GM10266 (cell line): Measurements from ENCODE around the gene GPR25.

Experiments used
- DNase-seq: peaks from one replicate; pipeline ENCODE4 v3.0.0; 2012; ENCODE audit errors: extremely low spot score
- TF ChIP-seq, protein P1 (sequence below): IDR thresholded peaks from 2 replicates; pipeline ENCODE4 v1.5.1; 2012; ENCODE audit warnings: mild to moderate bottlenecking, low read depth; ENCODE audit not compliant: control insufficient read depth, insufficient read depth; ENCODE audit errors: missing control alignments

Gene GPR25

DNA sequence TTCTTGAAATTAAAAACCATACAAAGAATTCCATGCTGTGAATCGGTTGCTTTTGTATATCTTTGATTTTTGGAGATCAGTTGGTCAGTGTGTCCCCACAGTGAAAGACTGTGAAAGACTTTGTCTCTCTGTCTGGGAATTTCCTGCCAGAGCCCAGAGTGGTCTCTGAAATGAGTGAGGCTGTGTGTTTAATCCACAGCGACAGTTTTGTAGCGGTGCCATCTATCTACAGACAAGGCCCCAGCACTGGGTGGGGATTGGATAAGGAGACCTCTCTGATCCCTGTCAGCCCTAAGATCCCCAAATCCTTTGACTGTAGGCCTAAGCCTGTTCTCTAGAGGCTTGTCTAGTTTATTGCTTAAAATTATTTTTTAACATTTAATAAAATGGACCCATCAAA lies 10.3 kb downstream of the GPR25 start:
- TF ChIP-seq, protein P1, sequence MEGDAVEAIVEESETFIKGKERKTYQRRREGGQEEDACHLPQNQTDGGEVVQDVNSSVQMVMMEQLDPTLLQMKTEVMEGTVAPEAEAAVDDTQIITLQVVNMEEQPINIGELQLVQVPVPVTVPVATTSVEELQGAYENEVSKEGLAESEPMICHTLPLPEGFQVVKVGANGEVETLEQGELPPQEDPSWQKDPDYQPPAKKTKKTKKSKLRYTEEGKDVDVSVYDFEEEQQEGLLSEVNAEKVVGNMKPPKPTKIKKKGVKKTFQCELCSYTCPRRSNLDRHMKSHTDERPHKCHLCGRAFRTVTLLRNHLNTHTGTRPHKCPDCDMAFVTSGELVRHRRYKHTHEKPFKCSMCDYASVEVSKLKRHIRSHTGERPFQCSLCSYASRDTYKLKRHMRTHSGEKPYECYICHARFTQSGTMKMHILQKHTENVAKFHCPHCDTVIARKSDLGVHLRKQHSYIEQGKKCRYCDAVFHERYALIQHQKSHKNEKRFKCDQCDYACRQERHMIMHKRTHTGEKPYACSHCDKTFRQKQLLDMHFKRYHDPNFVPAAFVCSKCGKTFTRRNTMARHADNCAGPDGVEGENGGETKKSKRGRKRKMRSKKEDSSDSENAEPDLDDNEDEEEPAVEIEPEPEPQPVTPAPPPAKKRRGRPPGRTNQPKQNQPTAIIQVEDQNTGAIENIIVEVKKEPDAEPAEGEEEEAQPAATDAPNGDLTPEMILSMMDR = no peak
- no peak for DNase-seq

- TF ChIP-seq, protein P1 = peak; percentile 1
- DNase-seq = no peak
These were observed 13.0 kb downstream of the GPR25 start for GRCh38 chr1:200885623-200886402.

GRCh38 chr1:200886594-200886993 lies 13.8 kb downstream of the GPR25 start:
- TF ChIP-seq, protein P1 = no peak
- DNase-seq = no peak

DNA sequence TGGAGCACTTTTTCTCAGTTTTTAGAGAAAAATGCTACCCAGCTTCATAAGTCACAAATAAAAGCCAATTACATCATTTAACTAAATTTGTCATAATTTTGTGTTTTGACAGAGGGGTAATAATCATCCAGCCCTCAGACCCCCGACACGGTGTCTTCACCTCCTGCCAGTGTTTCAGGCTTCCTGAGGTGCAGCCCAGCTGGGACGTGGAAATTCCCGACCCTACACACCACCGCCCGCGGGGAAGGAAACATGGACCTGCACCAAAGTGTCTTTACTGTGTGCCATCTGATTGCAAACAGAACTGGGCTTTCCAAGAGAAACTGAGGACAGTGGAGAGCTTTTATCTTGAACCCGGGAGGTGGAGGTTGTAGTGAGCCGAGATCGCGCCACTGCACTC lies 14.3 kb downstream of the GPR25 start:
- no peak for DNase-seq
- TF ChIP-seq, protein P1 = no peak

DNA sequence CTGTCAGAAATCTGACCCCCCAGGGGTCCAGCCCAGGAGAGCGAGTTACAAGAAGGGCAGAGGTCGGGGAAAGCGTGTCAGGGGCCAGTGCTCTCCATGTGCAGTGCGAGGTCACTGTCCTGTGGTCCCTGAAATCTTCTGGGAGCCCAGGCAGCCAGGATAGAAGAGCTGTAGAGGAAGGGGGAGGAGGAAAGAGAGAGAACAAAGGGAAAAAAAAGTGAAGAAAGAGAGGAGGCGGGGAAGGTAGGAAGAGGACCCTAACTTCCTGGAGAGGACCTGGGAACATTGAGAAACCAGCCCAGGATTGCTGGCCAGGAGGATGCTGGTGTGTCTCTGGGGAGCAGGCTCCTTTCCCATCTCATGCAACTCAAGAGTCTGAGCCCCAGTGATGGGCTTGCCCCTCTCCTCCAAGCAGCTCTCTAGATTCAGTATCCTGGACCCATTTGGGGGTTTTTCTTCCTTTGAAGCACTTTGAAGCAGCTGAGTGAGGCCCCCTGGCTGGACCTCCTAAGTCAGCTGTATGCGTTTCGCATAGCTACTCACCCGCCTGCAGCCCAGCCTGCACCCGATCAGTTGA lies 15.1 kb downstream of the GPR25 start:
- no peak for DNase-seq
- TF ChIP-seq, protein P1 = no peak

GRCh38 chr1:200888349-200888838 lies 15.6 kb downstream of the GPR25 start:
- TF ChIP-seq, protein P1 = no peak
- peak; percentile 84 for DNase-seq

- DNase-seq = no peak
These were observed 16.8 kb downstream of the GPR25 start for GRCh38 chr1:200889571-200889970.

More at GRCh38 chr1:200889571-200889970, 16.8 kb downstream of the GPR25 start:
- TF ChIP-seq, protein P1 = no peak
